ENCODE results near the gene MINDY4.
A peak's percentile ranks its signal among the peaks of the same experiment; 100 is the strongest.
"Not testable (repeated sequence)": the region's sequence is repeated elsewhere in the genome, so short reads cannot be mapped to it uniquely, and the experiment has no call there.

Gene MINDY4

DNA sequence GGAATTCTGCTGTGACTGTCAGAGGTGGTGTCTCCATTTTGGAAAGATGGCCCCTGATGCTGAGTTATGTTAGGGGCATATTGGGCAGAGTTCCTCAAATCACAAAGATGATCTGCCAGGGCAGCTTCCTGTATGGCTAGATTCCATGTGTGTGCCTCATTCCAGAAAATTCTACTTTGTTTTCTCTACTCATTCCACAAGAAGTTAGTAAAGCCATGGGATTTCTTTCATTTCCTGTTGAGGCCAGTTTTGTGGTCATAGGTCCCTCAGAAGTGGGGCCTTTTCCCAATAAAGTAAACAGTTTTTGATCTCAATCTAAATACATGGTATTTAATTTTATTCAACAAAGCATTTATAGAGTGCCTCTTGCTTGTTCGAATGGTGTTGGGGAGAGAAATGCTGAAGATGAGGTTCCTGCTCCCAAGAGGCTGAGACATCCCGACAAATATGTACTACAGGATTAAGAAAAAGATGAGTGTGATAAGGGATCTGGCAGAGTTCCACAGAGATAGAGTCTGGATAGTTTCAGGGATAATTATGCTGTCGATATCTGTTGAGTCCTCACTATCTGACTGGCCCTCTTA lies 33.0 kb downstream of the MINDY4 start:
- DNase-seq (ENCODE audit: low spot score): no peak

DNA sequence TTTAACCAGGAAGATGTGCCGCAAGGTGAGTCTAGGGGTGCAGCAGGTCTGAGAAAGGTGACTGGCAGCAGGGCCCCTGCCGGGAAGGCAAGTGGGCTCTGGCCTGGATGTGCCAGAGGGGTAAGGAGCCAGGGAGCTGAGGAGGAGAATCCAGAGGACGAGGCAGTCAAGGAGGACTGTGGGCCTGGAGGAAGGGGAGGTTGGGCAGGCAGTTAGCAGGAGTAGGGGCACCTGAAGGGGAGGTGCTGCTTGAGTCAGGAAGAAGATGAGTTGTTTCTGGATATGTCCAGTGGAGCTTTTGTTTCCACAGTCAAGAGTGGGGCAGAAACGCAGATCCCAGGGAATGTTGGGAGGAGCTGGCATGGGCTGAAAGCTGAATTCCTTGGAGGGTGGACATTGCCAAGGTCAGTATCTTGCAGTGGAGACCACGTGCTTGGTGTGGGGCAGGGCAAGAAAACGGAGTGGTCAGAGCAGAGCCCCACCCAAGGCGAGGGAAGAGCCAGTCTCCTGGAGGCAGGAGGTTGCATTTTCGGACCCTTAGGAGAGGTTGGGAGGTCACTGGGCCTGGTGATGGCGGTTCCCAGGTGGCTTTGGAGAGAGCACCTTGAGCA lies 34.0 kb downstream of the MINDY4 start:
- DNase-seq (ENCODE audit: low spot score): no peak

DNA sequence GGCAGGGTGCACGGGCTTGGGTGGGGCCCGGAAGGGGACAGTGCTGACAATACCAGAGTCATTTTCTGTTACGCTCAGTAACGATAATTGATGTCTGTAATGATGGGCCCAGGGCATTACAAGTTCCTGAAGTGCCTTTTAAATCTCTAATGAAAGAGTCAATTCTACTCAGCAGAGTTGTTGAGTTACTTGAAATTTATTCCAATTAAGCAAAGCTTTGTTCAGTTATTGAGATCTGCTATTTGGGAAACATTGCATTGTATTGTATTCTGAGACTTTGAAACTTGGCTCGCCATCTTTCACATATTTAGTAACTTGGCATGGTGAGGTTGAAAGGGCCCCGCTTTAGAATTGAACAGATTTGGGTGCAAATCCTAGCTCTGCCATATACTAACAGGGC lies 34.7 kb downstream of the MINDY4 start:
- peak; percentile 65 for DNase-seq (ENCODE audit: low spot score)

DNA sequence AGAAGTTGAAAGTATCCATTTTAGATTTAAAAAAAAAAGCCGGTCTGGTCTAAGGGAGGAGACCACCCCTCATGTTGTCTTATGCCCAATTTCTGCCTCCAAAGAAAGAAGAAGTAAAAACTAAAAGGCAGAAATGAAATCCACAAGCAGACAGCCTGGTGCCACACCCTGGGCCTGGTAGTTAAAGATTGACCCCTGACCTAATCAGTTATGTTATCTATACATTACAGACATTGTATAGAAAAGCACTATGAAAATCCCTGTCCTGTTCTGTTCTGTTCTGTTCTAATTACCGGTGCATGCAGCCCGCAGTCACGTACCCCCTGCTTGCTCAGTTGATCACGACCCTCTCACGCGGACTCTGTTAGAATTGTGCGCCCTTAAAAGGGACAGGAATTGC lies 36.3 kb downstream of the MINDY4 start:
- not testable (repeated sequence) for DNase-seq (ENCODE audit: low spot score)

DNA sequence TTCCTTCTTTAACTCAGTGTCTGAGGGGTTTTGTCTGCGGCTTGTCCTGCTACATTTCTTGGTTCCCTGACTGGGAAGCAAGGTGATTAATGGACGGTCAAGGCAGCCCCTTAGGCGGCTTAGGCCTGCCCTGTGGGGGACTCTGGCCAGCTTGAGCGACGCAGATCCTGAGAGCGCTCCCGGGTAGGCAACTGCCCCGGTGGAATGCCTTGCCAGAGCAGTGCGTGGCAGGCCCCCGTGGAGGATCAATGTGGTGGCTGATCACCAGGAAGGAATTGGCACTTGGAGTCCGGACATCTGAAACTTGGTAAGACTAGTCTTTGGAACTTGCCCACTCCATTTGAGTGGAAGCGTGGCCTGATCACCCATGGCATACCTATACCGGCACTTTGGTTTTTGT lies 36.7 kb downstream of the MINDY4 start:
- not testable (repeated sequence) for DNase-seq (ENCODE audit: low spot score)

DNA sequence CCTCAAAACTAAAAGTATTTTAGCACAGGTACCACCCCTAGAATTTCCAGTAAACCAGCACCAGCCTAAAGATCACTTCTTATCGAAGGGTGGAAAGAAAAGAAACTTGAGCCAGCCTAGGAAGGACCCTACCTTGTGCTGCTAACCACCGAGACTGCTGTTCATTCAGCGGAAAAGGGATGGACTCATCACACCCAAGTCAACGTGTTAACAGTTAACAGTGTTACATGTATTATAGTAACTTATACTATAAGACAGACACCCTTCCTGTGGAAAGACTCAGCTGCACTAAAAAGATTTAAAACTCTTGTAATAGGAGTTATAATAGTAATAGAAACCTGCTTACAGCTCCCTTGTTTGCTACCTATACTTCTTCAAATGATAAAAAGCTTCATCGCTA lies 39.8 kb downstream of the MINDY4 start:
- no peak for DNase-seq (ENCODE audit: low spot score)

DNA sequence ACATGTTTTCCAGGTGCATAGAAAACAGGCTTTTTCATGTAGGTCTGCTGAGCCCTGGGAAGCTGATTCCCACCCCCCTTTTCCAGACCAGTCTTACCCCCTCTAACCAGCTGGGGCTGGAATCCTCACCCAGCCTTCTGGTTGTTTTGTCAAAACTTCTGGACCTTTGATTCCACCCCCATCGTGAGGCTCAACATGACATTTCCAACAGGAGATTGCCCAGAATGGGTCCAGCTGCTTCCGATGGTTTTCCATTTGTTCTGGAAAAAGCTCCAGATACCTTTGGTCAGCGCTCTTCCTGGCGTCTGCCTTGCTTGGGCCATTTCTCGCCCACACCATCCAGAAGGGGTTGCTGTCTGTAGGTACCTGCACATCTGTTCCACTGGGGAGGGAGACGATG lies 41.5 kb downstream of the MINDY4 start:
- DNase-seq (ENCODE audit: low spot score): no peak

DNA sequence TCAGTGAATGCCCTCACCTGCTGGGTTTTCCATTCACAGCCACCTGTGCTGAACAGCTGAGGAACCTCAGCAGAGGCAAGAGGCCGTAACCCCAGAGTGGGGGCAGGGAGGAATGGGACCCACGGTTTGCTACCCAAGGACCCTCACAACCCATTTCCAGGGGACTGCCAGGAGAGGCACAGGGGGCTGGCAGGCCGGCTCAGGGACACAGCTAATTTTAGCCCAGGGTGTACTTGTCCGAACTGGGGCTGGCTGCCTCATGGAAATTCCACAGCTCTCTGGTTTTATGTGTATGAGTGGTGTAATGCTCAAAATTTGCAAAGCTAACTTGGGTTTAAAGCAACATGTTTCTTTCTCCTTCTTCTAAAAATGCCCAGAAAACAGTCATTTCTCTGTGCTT lies 42.2 kb downstream of the MINDY4 start:
- no peak for DNase-seq (ENCODE audit: low spot score)

DNA sequence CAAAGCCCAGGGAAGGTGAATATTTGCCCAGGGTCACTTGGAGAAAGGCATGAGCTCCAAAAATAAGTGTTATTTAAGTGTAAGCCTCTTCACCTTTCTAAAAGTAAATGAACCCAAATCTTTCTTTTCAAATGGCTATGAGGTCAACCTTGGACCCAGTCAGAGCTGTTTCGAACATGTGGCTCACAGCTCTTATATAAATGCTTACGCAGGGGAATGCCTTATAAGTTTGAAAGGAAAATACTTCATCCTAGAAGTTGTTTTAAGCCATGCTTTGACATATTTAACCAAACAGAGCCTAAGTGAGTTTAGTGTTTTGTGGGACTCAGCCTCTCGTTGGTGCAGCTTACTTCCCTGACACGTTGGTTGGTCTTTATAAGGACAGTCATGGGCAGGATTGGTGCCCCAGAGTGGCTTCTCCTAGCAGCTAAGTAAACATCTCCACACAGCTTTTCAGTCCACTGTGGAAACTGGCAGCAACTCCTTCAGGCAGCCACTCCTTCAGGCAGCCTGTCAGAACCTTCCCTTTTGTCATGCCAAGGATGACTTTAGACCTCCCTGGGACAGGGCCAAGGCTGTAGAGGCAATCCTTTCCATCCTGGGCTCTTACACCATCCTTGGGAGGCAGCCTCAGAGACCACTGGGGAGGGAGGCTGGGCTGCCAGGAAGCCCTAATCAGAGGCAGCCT lies 43.6 kb downstream of the MINDY4 start:
- peak; percentile 42 for DNase-seq (ENCODE audit: low spot score)

DNA sequence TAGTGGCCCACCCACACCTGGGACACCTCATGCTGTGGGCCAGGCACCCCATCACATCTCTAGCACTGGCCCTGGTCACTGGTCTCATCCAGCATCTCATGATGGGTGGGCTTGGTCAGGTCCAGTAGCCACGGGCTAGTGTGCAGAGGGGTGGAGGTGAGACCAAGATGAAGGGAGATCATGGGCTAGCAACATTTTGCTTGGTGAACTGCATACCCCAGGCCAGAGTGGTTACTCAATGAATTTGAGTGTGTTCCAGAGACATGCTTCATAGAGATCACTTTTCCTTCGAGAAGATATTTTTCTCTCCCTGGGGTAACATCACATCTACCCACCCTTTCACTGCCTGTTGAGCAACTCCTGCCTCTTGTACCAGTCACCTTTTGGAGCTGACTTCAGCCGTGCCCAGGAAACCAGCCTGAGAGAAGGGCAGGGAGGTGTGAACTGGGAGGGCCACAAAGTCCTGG lies 44.2 kb downstream of the MINDY4 start:
- no peak for DNase-seq (ENCODE audit: low spot score)

DNA sequence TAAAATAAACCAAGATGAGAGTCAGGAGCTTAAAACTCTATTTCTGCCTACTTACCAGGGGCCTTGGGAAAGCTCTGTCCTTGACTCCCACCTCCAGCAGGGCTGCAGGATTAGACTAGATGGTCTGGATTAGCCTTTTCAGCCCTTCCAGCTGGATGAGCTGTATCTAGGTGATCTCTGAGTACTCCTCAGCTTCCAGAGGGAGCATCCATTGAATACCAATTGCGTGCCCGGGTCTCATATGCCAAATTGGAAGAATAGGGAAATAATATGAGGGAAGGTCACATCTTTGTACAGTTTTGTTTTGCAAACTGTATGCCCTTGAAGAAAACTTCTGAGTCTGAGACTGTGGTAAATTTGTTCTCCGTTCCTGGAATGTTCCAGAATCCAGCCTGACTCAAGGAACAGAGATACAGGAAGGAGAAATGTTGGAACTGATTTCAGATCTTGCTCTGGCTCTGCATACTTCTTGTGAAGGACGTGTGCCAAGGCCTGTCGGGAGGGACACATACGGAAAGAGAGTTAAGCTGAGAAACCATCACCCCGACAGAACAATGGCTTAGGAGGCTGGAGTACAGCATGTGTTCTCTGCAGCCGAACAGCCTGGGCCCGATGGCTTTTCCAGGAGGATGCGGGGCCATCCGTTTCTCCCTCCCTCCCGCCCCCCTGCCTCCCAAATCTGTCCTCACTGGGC lies 44.9 kb downstream of the MINDY4 start:
- no peak for DNase-seq (ENCODE audit: low spot score)

DNA sequence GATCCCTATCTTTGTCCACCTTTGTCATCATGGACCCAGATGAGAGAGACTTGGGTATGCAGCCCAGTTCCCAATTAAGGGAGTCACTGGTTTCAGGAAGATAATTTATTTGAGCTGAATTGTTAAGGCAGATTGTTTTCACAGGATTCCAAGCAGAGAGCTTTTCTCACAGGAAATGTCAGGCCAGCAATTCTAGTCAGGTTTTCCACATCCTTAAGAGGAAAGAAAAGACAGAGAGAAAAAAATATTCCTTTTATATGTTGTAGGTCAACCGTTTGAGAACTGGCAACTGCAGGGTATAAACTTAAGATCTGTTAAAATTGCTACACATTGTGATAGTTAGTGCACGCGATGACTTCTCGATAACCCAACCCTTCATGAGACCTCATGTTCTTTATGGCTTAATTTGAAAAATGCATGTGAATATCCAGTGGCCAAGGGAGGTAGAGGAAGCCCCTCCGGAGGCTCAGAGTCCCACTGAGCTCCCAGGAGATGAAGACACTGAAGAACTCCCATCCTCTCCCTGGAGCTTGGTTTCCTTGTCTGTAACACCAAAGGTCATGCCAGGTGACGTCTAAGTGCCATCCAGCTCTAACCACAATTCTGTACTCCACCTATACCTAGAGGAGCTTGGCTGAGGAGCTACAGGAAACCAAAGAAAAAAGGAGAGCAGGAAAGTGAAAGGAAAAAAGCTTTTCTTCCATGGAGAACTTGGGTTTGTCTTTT lies 45.6 kb downstream of the MINDY4 start:
- DNase-seq (ENCODE audit: low spot score): no peak

DNA sequence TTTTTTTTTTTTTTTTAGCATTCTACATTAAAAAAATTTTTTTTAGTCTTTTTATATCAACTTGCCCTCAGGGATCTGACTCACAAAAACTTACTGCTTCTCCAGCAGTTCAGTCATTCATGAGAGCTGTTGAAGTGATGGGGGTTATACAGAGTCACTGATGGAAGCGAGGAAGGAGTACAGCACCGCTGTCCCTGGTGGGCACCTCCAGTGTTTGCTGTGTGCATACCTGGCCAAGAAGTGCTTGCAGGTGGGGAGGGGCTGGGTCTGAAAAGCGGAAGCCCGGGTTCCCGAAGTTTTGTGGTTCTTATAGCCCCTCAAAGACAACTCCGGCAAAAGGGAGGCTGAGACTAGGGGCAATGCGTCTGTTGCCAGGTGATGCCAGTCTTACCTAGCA lies 46.2 kb downstream of the MINDY4 start:
- DNase-seq (ENCODE audit: low spot score): no peak

DNA sequence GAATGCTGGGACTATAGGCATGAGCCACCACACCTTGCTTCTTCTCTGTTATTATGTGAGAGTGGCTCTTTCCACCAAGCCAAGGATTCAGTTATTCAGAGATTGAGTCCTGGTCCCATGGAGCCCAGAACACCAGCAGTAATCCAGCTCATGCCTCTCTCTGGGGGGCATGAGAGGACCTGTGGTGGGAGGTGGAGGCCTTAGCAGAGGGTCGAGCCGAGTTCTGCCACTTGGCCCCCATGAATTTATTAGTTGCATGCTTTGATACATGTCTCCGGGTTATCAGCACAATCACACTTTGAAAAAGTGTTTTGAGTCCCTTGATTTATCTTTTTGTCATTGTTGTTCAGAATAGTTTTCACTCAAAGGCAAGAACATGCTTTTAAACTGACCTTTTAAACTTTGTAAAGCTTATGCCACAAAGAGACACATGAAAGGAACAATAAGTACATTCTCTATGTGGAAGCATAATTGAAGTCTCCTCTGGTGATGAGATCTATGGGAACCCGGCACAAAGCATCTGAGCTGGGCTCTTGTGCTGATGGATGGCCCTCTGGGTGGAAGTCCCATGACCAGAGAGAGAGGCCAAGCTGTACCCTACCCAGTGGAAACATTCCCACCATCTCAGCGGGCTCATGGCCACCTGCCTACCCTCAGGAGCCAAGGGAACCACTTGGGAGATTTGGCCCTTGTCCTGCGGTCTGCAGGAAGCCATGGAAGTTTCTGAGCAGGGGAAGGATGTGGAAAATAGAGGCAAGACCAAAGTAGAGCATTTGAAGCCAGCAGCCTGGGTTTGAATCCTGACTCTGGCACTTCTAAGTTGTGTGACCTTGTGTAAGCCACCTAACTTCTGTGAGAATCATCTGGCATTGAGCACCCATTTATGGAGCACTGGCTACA lies 53.9 kb downstream of the MINDY4 start:
- DNase-seq (ENCODE audit: low spot score): no peak

DNA sequence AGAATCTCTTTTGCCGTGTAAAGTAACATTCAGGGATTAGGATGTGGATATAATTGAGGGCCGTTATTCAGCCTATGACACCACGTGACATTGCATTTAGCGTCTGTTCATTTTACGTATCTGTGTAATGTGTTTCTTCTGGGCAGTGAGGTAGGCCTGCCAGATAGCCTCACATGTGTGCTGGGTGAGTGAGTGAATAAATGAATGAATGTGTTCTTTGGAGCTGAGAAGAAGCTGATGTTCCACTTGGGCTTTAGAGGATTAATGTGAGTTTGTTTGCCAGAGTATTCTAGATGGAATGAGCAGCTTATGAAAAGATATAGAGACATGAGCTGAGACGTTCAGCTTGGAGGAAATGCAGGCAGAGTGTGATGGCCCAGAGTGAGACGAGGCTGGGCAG lies 55.0 kb downstream of the MINDY4 start:
- DNase-seq (ENCODE audit: low spot score): no peak

DNA sequence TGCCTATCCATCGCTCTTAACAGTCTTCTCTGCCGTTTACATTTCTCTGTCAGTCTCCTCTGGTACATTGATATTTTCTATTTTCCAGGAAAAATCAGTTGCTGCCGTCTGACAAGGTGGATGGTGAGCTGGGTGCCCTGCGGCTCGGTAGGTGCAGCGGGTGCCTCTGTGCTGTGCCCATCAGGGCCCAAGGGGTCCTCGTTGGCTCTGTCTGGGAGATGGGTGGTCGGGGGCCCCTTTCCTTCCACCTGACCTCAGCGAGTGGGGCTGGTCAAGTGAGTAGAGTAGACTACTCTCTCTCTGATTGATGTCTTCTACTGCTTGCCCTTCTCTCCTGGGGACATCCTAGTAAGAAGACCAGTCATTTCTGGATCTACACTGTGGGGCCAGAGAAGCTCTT lies 57.4 kb downstream of the MINDY4 start:
- DNase-seq (ENCODE audit: low spot score): no peak

DNA sequence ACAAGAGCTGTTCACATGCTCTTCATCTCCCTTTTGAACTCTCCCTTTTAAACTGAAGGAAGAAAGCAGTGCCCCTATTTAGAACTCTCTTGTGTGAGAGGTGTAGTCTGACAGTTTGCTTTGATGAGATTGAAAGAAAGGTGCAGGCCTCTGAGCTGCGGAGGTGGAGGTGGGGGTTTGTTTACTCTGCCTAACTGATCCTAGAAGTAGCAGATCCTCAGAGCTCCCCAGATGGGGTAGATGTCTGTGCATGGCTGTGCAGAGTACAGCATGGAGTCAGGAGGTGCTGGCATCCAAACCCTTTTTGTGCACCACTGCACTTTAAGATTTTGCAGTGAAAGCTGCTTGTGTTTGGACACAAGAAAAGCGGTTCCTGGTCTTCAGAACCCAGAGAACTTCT lies 58.3 kb downstream of the MINDY4 start:
- DNase-seq (ENCODE audit: low spot score): no peak

DNA sequence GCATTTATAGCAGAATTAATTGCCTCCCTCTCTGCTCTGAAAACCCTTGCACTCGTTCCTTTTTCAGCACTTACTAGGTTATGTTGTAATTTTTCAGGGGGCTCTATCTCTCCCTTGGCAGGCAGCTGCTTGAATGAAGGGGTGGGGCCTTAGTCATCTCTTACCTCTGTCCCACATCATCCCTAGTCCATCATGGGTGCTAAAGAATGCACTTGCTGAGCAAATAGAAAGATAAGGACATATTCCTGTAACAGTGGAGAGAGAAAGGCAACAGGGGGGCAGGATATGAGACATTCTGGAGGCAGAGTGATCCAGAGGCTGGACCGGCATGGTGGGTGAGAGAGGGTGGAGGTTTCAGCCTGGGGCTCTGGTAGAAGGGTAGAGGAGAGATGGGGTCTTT lies 60.0 kb downstream of the MINDY4 start:
- no peak for DNase-seq (ENCODE audit: low spot score)

DNA sequence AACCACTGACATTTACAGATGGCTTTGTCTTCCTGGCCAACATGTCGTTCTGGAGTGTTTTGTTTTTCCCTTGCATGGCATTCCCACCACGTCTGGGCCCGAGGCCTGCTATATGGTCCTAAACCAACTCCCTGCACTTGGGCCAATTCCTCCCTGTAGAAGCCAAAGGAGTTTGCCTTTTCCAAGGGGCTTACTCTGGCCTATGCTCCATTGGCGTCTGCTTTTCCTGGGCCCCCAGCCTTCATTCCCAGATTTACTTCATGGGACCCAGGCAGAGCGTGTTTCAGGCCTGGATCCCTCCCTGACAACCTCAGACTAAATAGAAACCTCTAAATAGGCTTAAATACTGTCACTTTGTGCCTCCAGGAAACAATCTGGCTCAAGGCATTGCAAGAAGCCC lies 60.7 kb downstream of the MINDY4 start:
- DNase-seq (ENCODE audit: low spot score): no peak

DNA sequence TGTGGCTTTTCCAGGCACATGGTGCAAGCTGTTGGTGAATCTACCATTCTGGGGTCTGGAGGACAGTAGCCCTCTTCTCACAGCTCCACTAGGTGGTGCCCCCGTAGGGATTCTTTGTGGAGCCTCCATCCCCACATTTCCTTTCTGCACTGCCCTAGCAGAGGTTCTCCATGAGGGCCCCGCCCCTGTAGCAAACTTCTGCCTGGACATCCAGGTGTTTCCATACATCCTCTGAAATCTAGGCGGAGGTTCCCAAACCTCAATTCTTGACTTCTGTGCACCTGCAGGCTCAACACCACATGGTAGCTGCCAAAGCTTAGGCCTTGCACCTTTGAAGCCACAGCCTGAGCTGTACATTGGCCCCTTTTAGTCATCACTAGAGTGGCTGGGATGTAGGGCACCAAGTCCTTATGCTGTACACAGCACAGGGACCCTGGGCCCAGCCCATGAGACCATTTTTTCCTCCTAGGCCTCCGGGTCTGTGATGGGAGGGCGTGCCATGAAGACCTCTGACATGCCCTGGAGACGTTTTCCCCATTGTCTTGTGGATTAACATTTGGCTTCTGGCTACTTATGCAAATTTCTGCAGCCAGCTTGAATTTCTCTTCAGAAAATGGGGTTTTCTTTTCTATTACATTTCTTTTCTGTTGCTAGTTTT lies 62.9 kb downstream of the MINDY4 start:
- not testable (repeated sequence) for DNase-seq (ENCODE audit: low spot score)
